ENCODE results near the gene GGA2. TPM values are rescaled to one million over a fixed set of nuclear protein-coding genes. Genes with fewer than 3 reads are reported as not detected.
A peak's percentile ranks its signal among the peaks of the same experiment; 100 is the strongest.
"Not testable (repeated sequence)": the region's sequence is repeated elsewhere in the genome, so short reads cannot be mapped to it uniquely, and the experiment has no call there.

GGA2 gene
- polyA plus RNA-seq, 2 donors = 12.6 to 15.9 TPM

GRCh38 chr16:23515881-23516280 lies 5.6 kb upstream of the GGA2 start:
- Histone ChIP-seq H3K27ac (ENCODE audit: low read depth in 2 of 2, low read length in 1 of 2) (no peak overlapping the region), H3K4me3 (ENCODE audit: low read depth in 1 of 2, low read length in 2 of 2) (no peak overlapping the region), H3K9me3 (ENCODE audit: control insufficient read depth in 2 of 2, insufficient read depth in 1 of 2, low read depth in 1 of 2, low read length in 1 of 2) (no peaks in the 10 kb centered on the region), H3K27me3 (ENCODE audit: control insufficient read depth in 1 of 2, insufficient read depth in 2 of 2, low read length in 2 of 2) (no peaks in the 10 kb centered on the region), H3K36me3 (ENCODE audit: control insufficient read depth in 2 of 2, insufficient read depth in 2 of 2, low read length in 1 of 2) (peaks cover 0 to 3% of the 10 kb centered on the region in 2 donors), H3K4me1 (ENCODE audit: control insufficient read depth in 2 of 2, insufficient read depth in 2 of 2, low read length in 1 of 2) (peaks cover 0 to under 1% of the 10 kb centered on the region in 2 donors)
- 96 to 97% methylated on average over 5 of the region's 5 CpGs for WGBS, 2 donors

DNA sequence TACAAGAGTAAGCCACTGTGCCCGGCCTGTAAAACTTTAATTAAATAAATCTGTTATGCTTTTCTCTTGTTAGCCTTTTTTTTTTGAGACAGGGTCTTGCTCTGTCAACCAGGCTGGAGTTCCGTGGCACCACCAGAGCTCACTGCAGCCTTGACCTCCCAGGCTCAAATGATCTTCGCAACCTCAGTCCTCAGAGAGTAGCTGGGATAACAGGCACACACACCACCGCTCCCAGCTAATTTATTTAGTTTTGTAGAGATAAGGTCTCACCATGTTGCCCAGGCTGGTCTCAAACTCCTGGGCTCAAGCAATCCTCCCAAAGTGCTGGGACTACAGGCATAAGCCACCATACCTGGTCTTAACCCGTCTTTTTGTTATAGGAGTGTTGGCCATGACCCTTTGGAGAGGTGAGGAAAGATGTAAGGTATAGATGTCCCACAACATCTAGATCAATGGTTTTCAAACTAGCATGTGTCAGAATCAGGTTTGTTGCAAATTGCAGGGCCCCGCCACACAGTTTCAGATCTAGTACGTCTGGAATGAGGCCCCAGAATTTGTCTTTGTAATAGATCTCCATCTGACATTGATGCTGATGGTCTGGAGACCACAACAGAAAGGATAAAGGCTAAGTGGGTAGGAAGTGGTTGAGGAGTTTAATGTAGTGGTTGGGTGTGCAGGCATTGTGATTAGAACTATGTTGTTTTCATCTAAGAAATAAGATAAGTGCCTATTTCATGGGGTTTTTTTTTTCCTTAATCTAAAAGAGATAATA lies 4.3 kb upstream of the GGA2 start:
- Histone ChIP-seq H3K27ac (ENCODE audit: low read depth in 2 of 2, low read length in 1 of 2) (no peak overlapping the region), H3K4me3 (ENCODE audit: low read depth in 1 of 2, low read length in 2 of 2) (no peak overlapping the region), H3K36me3 (ENCODE audit: control insufficient read depth in 2 of 2, insufficient read depth in 2 of 2, low read length in 1 of 2) (peaks cover 0 to 3% of the 10 kb centered on the region in 2 donors), H3K4me1 (ENCODE audit: control insufficient read depth in 2 of 2, insufficient read depth in 2 of 2, low read length in 1 of 2) (peaks cover 0 to 3% of the 10 kb centered on the region in 2 donors), H3K27me3 (ENCODE audit: control insufficient read depth in 1 of 2, insufficient read depth in 2 of 2, low read length in 2 of 2) (no peaks in the 10 kb centered on the region), H3K9me3 (ENCODE audit: control insufficient read depth in 2 of 2, insufficient read depth in 1 of 2, low read depth in 1 of 2, low read length in 1 of 2) (no peaks in the 10 kb centered on the region)
- 80 to 82% methylated on average over 7 of the region's 7 CpGs for WGBS, 2 donors

DNA sequence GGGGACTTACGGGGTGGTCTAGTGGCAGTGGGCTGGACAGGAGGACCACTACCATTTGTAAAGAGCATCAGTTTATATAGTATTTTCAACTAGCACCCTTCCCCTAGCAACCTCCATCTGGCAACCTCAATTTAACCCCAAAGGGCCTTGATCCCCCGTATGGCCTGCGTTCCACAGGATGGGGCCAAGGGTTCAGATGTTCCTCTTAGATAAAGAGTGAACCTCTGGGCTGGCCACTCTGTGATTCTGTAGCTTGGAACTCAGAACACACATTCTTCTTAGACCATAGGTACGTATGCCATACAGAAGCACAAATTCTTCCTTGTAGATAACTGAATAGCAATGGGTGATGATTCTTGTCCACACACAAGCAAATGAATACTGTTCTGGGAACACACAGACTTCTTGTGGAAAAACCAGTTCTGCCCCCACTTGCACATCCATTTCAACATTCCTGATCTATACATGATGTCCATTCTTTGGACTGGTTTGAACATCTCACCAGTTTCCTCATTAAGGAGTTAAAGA lies 1.9 kb upstream of the GGA2 start:
- Histone ChIP-seq H3K27me3 (ENCODE audit: control insufficient read depth in 1 of 2, insufficient read depth in 2 of 2, low read length in 2 of 2) (no peaks in the 10 kb centered on the region), H3K4me1 (ENCODE audit: control insufficient read depth in 2 of 2, insufficient read depth in 2 of 2, low read length in 1 of 2) (peaks cover 0 to 11% of the 10 kb centered on the region in 2 donors), H3K9me3 (ENCODE audit: control insufficient read depth in 2 of 2, insufficient read depth in 1 of 2, low read depth in 1 of 2, low read length in 1 of 2) (no peaks in the 10 kb centered on the region), H3K36me3 (ENCODE audit: control insufficient read depth in 2 of 2, insufficient read depth in 2 of 2, low read length in 1 of 2) (no peaks in the 10 kb centered on the region), H3K4me3 (ENCODE audit: low read depth in 1 of 2, low read length in 2 of 2) (no peak overlapping the region), H3K27ac (ENCODE audit: low read depth in 2 of 2, low read length in 1 of 2) (no peak overlapping the region)
- 86 to 94% methylated on average over 4 of the region's 4 CpGs for WGBS, 2 donors

DNA sequence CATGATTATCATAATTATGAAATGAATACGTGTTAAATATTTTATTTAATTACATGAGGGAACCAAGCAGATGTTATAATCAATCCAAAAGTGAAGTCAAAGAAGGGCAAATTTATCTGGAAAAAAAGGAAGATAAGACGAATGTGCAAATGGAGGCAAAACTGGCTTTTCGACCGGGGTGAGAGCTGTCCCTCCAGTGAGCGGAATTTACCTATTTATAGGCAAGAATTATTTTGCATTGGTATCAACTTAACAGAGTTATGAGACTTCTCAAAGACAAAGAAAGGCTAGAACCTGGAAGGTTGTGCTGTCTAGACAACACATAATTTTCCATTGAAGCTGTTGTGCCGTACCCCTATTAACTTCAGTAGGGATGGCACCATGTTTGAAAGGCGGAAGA lies 1.4 kb upstream of the GGA2 start:
- no peaks in the 10 kb centered on the region for H3K36me3 ChIP-seq (ENCODE audit: control insufficient read depth in 2 of 2, insufficient read depth in 2 of 2, low read length in 1 of 2)
- H3K4me3 ChIP-seq (ENCODE audit: low read depth in 1 of 2, low read length in 2 of 2) = no peak overlapping the region
- no peaks in the 10 kb centered on the region for H3K27me3 ChIP-seq (ENCODE audit: control insufficient read depth in 1 of 2, insufficient read depth in 2 of 2, low read length in 2 of 2)
- H3K9me3 ChIP-seq (ENCODE audit: control insufficient read depth in 2 of 2, insufficient read depth in 1 of 2, low read depth in 1 of 2, low read length in 1 of 2) = no peaks in the 10 kb centered on the region
- H3K27ac ChIP-seq (ENCODE audit: low read depth in 2 of 2, low read length in 1 of 2) = no peak overlapping the region
- H3K4me1 ChIP-seq (ENCODE audit: control insufficient read depth in 2 of 2, insufficient read depth in 2 of 2, low read length in 1 of 2) = peaks cover 0 to 11% of the 10 kb centered on the region in 2 donors
- WGBS, 2 donors = 82 to 94% methylated on average over 7 of the region's 7 CpGs

DNA sequence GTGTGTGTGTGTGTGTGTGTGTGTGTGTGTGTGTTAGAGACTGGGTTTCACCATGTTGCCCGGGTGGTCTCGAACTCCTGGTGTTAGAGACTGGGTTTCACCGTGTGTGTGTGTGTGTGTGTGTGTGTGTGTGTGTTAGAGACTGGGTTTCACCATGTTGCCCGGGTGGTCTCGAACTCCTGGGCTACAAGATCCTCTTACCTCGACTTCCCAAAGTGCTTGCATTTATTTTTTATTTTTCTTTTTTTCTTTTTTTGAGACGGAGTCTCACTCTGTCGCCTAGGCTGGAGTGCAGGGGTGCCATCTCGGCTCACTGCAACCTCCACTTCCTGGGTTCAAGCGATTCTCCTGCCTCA lies 599 bp upstream of the GGA2 start:
- H3K36me3 ChIP-seq (ENCODE audit: control insufficient read depth in 2 of 2, insufficient read depth in 2 of 2, low read length in 1 of 2); H3K9me3 ChIP-seq (ENCODE audit: control insufficient read depth in 2 of 2, insufficient read depth in 1 of 2, low read depth in 1 of 2, low read length in 1 of 2); H3K27ac ChIP-seq (ENCODE audit: low read depth in 2 of 2, low read length in 1 of 2); H3K27me3 ChIP-seq (ENCODE audit: control insufficient read depth in 1 of 2, insufficient read depth in 2 of 2, low read length in 2 of 2): not testable (repeated sequence)
- Histone ChIP-seq H3K4me3 (ENCODE audit: low read depth in 1 of 2, low read length in 2 of 2) (peak overlapping the region; percentile 76 to 90), H3K4me1 (ENCODE audit: control insufficient read depth in 2 of 2, insufficient read depth in 2 of 2, low read length in 1 of 2) (peaks cover 0 to 14% of the 10 kb centered on the region in 2 donors)
- WGBS, 2 donors = 72 to 78% methylated on average over 10 of the region's 10 CpGs

DNA sequence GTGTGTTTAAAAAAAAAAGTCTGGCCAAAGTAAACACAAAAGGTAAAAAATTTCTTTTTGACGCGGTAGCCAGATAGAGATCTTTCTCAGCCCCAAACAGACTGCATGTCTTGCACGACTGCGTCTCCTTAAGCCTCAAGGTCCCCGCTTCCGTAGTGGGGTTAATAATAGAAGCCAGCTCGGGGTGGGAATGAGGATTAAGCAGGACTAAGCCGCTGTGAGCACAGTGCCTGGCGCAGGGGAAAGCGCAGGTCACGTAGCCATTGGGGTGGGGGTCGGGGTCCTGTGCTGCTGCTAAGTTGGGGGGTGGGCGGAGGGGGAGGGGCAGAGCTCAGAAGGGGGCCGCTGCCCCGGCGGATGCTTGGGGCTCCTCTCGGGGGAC lies 521 bp downstream of the GGA2 start:
- peaks cover 3 to 16% of the 10 kb centered on the region in 2 donors for H3K4me1 ChIP-seq (ENCODE audit: control insufficient read depth in 2 of 2, insufficient read depth in 2 of 2, low read length in 1 of 2)
- 1 to 2% methylated on average over 16 to 17 of the region's 17 CpGs for WGBS, 2 donors
- peak overlapping the region; percentile 76 to 90 for H3K4me3 ChIP-seq (ENCODE audit: low read depth in 1 of 2, low read length in 2 of 2)
- H3K27ac ChIP-seq (ENCODE audit: low read depth in 2 of 2, low read length in 1 of 2) = peak overlapping the region; percentile 74 to 81
- H3K27me3 ChIP-seq (ENCODE audit: control insufficient read depth in 1 of 2, insufficient read depth in 2 of 2, low read length in 2 of 2) = no peaks in the 10 kb centered on the region
- H3K9me3 ChIP-seq (ENCODE audit: control insufficient read depth in 2 of 2, insufficient read depth in 1 of 2, low read depth in 1 of 2, low read length in 1 of 2) = no peaks in the 10 kb centered on the region
- no peaks in the 10 kb centered on the region for H3K36me3 ChIP-seq (ENCODE audit: control insufficient read depth in 2 of 2, insufficient read depth in 2 of 2, low read length in 1 of 2)

DNA sequence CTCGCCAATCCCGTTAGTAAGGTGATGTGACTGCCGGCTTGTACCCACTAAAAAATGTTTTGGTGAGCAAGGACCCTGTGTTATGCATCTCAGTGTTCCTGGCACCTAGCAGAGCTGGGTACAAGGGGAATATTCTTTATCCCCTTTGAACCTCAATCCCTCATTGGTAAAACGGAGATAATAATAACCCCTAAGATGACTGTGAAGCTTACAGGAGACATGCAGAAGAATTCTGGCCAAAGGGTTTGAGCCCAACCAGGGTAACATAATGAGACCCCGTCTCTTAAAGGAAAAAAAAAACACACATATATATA lies 896 bp downstream of the GGA2 start:
- no peaks in the 10 kb centered on the region for H3K9me3 ChIP-seq (ENCODE audit: control insufficient read depth in 2 of 2, insufficient read depth in 1 of 2, low read depth in 1 of 2, low read length in 1 of 2)
- no peaks in the 10 kb centered on the region for H3K36me3 ChIP-seq (ENCODE audit: control insufficient read depth in 2 of 2, insufficient read depth in 2 of 2, low read length in 1 of 2)
- no peaks in the 10 kb centered on the region for H3K27me3 ChIP-seq (ENCODE audit: control insufficient read depth in 1 of 2, insufficient read depth in 2 of 2, low read length in 2 of 2)
- peak overlapping the region in 1 of 2 donors; percentile 73 for H3K27ac ChIP-seq (ENCODE audit: low read depth in 2 of 2, low read length in 1 of 2)
- WGBS, 2 donors = 5 to 9% methylated on average over 5 of the region's 5 CpGs
- H3K4me1 ChIP-seq (ENCODE audit: control insufficient read depth in 2 of 2, insufficient read depth in 2 of 2, low read length in 1 of 2) = peaks cover 3 to 20% of the 10 kb centered on the region in 2 donors
- H3K4me3 ChIP-seq (ENCODE audit: low read depth in 1 of 2, low read length in 2 of 2) = peak overlapping the region; percentile 40 to 76

DNA sequence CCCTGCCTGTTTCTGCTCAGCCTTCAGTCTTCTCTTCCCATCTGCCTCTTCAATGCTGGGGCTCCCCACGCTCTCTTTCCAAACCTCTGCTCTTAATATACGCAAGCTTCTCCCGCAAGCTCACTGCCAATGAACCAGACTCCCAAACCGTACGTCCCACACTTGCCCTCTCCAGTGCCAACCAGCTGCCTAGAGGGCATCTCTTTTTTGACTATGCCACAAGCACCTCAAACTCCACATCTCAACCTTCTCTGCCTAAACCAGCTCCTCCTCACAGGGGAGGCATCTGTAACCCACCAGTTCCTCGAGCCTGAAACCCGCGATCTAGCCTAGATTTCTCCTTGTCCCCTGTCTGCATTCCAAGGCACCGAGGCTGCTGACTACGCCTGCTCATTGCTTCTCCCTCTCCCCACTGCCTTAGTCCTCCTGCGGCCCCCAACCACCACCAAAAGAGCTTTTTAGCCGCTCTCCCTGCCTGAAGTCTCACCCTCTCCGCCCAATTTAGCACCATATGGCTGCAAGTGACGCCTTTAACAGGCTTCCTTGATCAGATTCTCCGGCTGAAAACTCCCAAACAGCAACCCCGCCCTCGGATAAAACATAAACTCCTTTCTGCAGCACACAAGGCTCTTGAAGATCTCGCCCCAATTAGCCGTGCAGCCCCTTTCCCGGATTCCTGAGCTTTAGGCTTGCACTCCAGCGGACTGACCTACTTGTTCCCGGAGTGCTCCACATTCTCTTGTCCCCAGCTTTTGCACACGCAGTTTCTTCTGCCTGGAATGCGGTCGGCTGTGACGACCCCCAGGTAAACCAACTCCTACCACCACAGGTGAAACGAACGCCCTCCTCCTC lies 1.5 kb downstream of the GGA2 start:
- WGBS, 2 donors = 16 to 20% methylated on average over 28 of the region's 28 CpGs
- peak overlapping the region; percentile 40 to 76 for H3K4me3 ChIP-seq (ENCODE audit: low read depth in 1 of 2, low read length in 2 of 2)
- H3K36me3 ChIP-seq (ENCODE audit: control insufficient read depth in 2 of 2, insufficient read depth in 2 of 2, low read length in 1 of 2) = no peaks in the 10 kb centered on the region
- H3K4me1 ChIP-seq (ENCODE audit: control insufficient read depth in 2 of 2, insufficient read depth in 2 of 2, low read length in 1 of 2) = peaks cover 3 to 21% of the 10 kb centered on the region in 2 donors
- H3K27ac ChIP-seq (ENCODE audit: low read depth in 2 of 2, low read length in 1 of 2) = peak overlapping the region in 1 of 2 donors; percentile 73
- H3K9me3 ChIP-seq (ENCODE audit: control insufficient read depth in 2 of 2, insufficient read depth in 1 of 2, low read depth in 1 of 2, low read length in 1 of 2) = no peaks in the 10 kb centered on the region
- H3K27me3 ChIP-seq (ENCODE audit: control insufficient read depth in 1 of 2, insufficient read depth in 2 of 2, low read length in 2 of 2) = no peaks in the 10 kb centered on the region

GRCh38 chr16:23506606-23506994 lies 3.7 kb downstream of the GGA2 start:
- Histone ChIP-seq H3K27me3 (ENCODE audit: control insufficient read depth in 1 of 2, insufficient read depth in 2 of 2, low read length in 2 of 2) (no peaks in the 10 kb centered on the region), H3K4me1 (ENCODE audit: control insufficient read depth in 2 of 2, insufficient read depth in 2 of 2, low read length in 1 of 2) (peaks cover 3 to 25% of the 10 kb centered on the region in 2 donors), H3K4me3 (ENCODE audit: low read depth in 1 of 2, low read length in 2 of 2) (no peak overlapping the region), H3K27ac (ENCODE audit: low read depth in 2 of 2, low read length in 1 of 2) (no peak overlapping the region), H3K36me3 (ENCODE audit: control insufficient read depth in 2 of 2, insufficient read depth in 2 of 2, low read length in 1 of 2) (no peaks in the 10 kb centered on the region), H3K9me3 (ENCODE audit: control insufficient read depth in 2 of 2, insufficient read depth in 1 of 2, low read depth in 1 of 2, low read length in 1 of 2) (no peaks in the 10 kb centered on the region)
- WGBS, 2 donors = 94 to 95% methylated on average over 8 of the region's 8 CpGs
